ENCODE results near the gene THSD7B. TPM values are rescaled to one million over a fixed set of nuclear protein-coding genes. Genes with fewer than 3 reads are reported as not detected.

The THSD7B gene
- total and polyA plus RNA-seq, 10 of the 15 experiments (the other 5 are each of a cell fraction or from before 2014, with no cell fraction given): 0.03 to 0.56 (median 0.28) TPM

- no peak overlapping the region for H3K27ac ChIP-seq (ENCODE audit: control insufficient read depth, insufficient read depth)
- no TSS peak for BruUV-seq (replicated peaks)
- no peak overlapping the region for H3K4me3 ChIP-seq
- ChIA-PET CTCF (no interaction called here), POLR2A (no interaction called here), SMC1A (ENCODE audit: uncharacterized antibody, unreplicated experiment) (no interaction called here), RAD21 (ENCODE audit: unreplicated experiment) (no interaction called here)
- no peak overlapping the region for H3K9ac ChIP-seq (ENCODE audit: control insufficient read depth, insufficient read depth, low read length)
- H3K27me3 ChIP-seq (replicated peaks in 1 of 2; ENCODE audit: control insufficient read depth in 2 of 2, insufficient read depth in 2 of 2, low read length in 1 of 2): no peaks in the 10 kb centered on the region
- H3K9me3 ChIP-seq (replicated peaks; ENCODE audit: control insufficient read depth, insufficient read depth, low read length): no peaks in the 10 kb centered on the region
- 0% methylated on average over 2 of the region's 2 CpGs for WGBS (ENCODE audit: insufficient coverage, insufficient replicate concordance, low lambda C conversion rate, missing lambda C conversion rate)
- no peaks in the 10 kb centered on the region for H3K79me2 ChIP-seq (ENCODE audit: control insufficient read depth, insufficient read depth, low read length)
- FAIRE-seq (no peak), DNase-seq (ENCODE audit: low read depth, low spot score) (no peak), ATAC-seq (no peak)
- in situ Hi-C loops (cut with MboI) (no loop called here), intact Hi-C loops (cut with micrococcal nuclease; ENCODE audit: unreplicated experiment) (no loop called here)
- no peak overlapping the region for H3K4me2 ChIP-seq (ENCODE audit: control insufficient read depth, insufficient read depth)
- H3K36me3 ChIP-seq (ENCODE audit: control insufficient read depth in 2 of 2, insufficient read depth in 2 of 2, low read length in 1 of 2): no peaks in the 10 kb centered on the region
- TF ChIP-seq POU2F2 (IDR thresholded peaks at IDR 0.05; ENCODE audit: borderline replicate concordance, low read depth, low read length): no peak
- no peak for TF ChIP-seq RELB (IDR thresholded peaks at IDR 0.05; ENCODE audit: low read depth)
- no peak for TF ChIP-seq KDM1A (IDR thresholded peaks at IDR 0.05; ENCODE audit: borderline replicate concordance)
- no peak for TF ChIP-seq RAD21 (IDR thresholded peaks at IDR 0.05; ENCODE audit: insufficient read depth, low read depth, low read length)
- no peak for TF ChIP-seq CBX3 (IDR thresholded peaks at IDR 0.05; ENCODE audit: borderline replicate concordance, low read depth)
- TF ChIP-seq STAT1 (conservative IDR thresholded peaks at IDR 0.05): no peak
- no peak for TF ChIP-seq SP1 (IDR thresholded peaks at IDR 0.05; ENCODE audit: low read depth, low read length)
- TF ChIP-seq RFX5 (IDR thresholded peaks at IDR 0.05; ENCODE audit: low read depth, low read length): no peak
- no peak for TF ChIP-seq NR2C2 (IDR thresholded peaks at IDR 0.05; ENCODE audit: borderline replicate concordance, control insufficient read depth, insufficient read length, low read depth)
- TF ChIP-seq, protein P1, sequence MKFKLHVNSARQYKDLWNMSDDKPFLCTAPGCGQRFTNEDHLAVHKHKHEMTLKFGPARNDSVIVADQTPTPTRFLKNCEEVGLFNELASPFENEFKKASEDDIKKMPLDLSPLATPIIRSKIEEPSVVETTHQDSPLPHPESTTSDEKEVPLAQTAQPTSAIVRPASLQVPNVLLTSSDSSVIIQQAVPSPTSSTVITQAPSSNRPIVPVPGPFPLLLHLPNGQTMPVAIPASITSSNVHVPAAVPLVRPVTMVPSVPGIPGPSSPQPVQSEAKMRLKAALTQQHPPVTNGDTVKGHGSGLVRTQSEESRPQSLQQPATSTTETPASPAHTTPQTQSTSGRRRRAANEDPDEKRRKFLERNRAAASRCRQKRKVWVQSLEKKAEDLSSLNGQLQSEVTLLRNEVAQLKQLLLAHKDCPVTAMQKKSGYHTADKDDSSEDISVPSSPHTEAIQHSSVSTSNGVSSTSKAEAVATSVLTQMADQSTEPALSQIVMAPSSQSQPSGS (IDR thresholded peaks at IDR 0.05; ENCODE audit: low read length): no peak
- TF ChIP-seq PML (IDR thresholded peaks at IDR 0.05; ENCODE audit: low read length): no peak
- TF ChIP-seq TCF12 (IDR thresholded peaks at IDR 0.05; ENCODE audit: low read depth, low read length): no peak
- no peak for TF ChIP-seq HDGF (IDR thresholded peaks at IDR 0.05)
- no peak for TF ChIP-seq CREB1 (IDR thresholded peaks at IDR 0.05; ENCODE audit: low read depth)
- no peak for TF ChIP-seq ZNF207 (IDR thresholded peaks at IDR 0.05; ENCODE audit: borderline replicate concordance)
- H3K4me1 ChIP-seq (ENCODE audit: control insufficient read depth, insufficient read depth, low read length): no peaks in the 10 kb centered on the region
- H2AFZ ChIP-seq (ENCODE audit: control insufficient read depth, low read depth, low read length): no peak overlapping the region
- H4K20me1 ChIP-seq (ENCODE audit: control insufficient read depth, insufficient read depth): no peaks in the 10 kb centered on the region
These were observed 140.4 kb downstream of the THSD7B start for GRCh38 chr2:136905779-136906178.
